Neural cell (in vitro differentiated cells): ENCODE measurements around the gene MALRD1. TPM values are rescaled to one million over a fixed set of nuclear protein-coding genes. Genes with fewer than 3 reads are reported as not detected.

Source experiments
- H2AFZ ChIP-seq: fragments of 200-600, 300-800 bp; sonication (generic), shearing (Covaris generic); 2 replicates; pipeline ENCODE4 v1.6.0; 2014; ENCODE audit warnings: low read depth, mild to moderate bottlenecking, antibody characterized with exemption, low read length, moderate library complexity
- H3F3A ChIP-seq: fragments of 200-600 bp; shearing (Covaris generic); 2 replicates; pipeline ENCODE4 v1.6.1; 2016; ENCODE audit warnings: mild to moderate bottlenecking, moderate library complexity, mixed read lengths, antibody characterized with exemption, low read length; ENCODE audit not compliant: insufficient read depth, poor library complexity, severe bottlenecking
- H3K27ac ChIP-seq: fragments of 200-600, 300-800 bp; sonication (generic), shearing (Covaris generic); 2 replicates; pipeline ENCODE4 v1.5.1; 2014; ENCODE audit warnings: mild to moderate bottlenecking, low read length, moderate library complexity
- H3K27me3 ChIP-seq: fragments of 300-800, 200-600 bp; sonication (generic), shearing (Covaris generic); 2 replicates; pipeline ENCODE4 v1.6.0; 2014; ENCODE audit warnings: mild to moderate bottlenecking, low read depth, low read length, moderate library complexity; ENCODE audit not compliant: insufficient read depth
- H3K36me3 ChIP-seq: fragments of 300-800, 200-600 bp; sonication (generic), shearing (Covaris generic); 2 replicates; pipeline ENCODE4 v1.5.1; 2014; ENCODE audit warnings: mild to moderate bottlenecking, antibody characterized with exemption, low read length, moderate library complexity; ENCODE audit not compliant: insufficient read depth
- H3K4me2 ChIP-seq: fragments of 300-800, 200-600 bp; sonication (generic), shearing (Covaris generic); 2 replicates; pipeline ENCODE4 v1.6.0; 2014; ENCODE audit warnings: mild to moderate bottlenecking, low read length
- H3K4me3 ChIP-seq: fragments of 300-800, 200-600 bp; sonication (generic), shearing (Covaris generic); 2 replicates; pipeline ENCODE4 v1.5.1; 2014; ENCODE audit warnings: mild to moderate bottlenecking, low read length, moderate library complexity
- H3K79me2 ChIP-seq: fragments of 200-600 bp; shearing (Covaris generic); replicated peaks from 2 replicates; pipeline ENCODE4 v1.6.0; 2014; ENCODE audit warnings: mild to moderate bottlenecking, low read length, moderate library complexity; ENCODE audit not compliant: insufficient read depth
- H3K9ac ChIP-seq: fragments of 300-800, 200-600 bp; sonication (generic), shearing (Covaris generic); 2 replicates; pipeline ENCODE4 v1.6.1; 2016; ENCODE audit warnings: mild to moderate bottlenecking, low read length, mixed read lengths
- H3K9me2 ChIP-seq: fragments of 200-600 bp; shearing (Covaris generic); 2 replicates; pipeline ENCODE4 v1.6.1; 2016; ENCODE audit warnings: mild to moderate bottlenecking, low read length, mixed read lengths; ENCODE audit not compliant: insufficient read depth
- H3K9me3 ChIP-seq: fragments of 200-600, 300-800 bp; sonication (generic), shearing (Covaris generic); 2 replicates; pipeline ENCODE4 v1.6.1; 2016; ENCODE audit warnings: mild to moderate bottlenecking, mixed run types, low read length, moderate library complexity, mixed read lengths
- H4K20me1 ChIP-seq: fragments of 200-600 bp; shearing (Covaris generic); 2 replicates; pipeline ENCODE4 v1.6.1; 2016; ENCODE audit warnings: mild to moderate bottlenecking, mixed run types; ENCODE audit not compliant: insufficient read depth
- EP300 ChIP-seq: fragments of 450-650 bp; conservative IDR thresholded peaks from 2 replicates; pipeline ENCODE4 v1.6.1; 2014; ENCODE audit warnings: antibody characterized with exemption, mild to moderate bottlenecking, moderate library complexity; ENCODE audit not compliant: poor library complexity, severe bottlenecking
- EZH2 ChIP-seq: fragments of 200-600, 300-800 bp; shearing (Covaris generic), sonication (generic); IDR thresholded peaks from 2 replicates; pipeline ENCODE4 v1.6.1; 2014; ENCODE audit warnings: antibody characterized with exemption, low read length, borderline replicate concordance, mild to moderate bottlenecking; ENCODE audit not compliant: insufficient read depth, poor library complexity, severe bottlenecking
- MXI1 ChIP-seq: fragments of 450-650 bp; conservative IDR thresholded peaks from 2 replicates; pipeline ENCODE4 v1.6.1; 2014; ENCODE audit warnings: antibody characterized with exemption, mild to moderate bottlenecking; ENCODE audit not compliant: poor library complexity, severe bottlenecking
- POLR2AphosphoS5 ChIP-seq: IDR thresholded peaks from 2 replicates; pipeline ENCODE4 v1.6.1; 2012
- RAD21 ChIP-seq: fragments of 450-650 bp; conservative IDR thresholded peaks from 2 replicates; pipeline ENCODE4 v1.6.1; 2014; ENCODE audit warnings: antibody characterized with exemption, mild to moderate bottlenecking, moderate library complexity
- SMC3 ChIP-seq: fragments of 450-650 bp; conservative IDR thresholded peaks from 2 replicates; pipeline ENCODE4 v1.6.1; 2014; ENCODE audit warnings: antibody characterized with exemption, mild to moderate bottlenecking, moderate library complexity; ENCODE audit not compliant: poor library complexity
- TAF1 ChIP-seq: IDR thresholded peaks from 2 replicates; pipeline ENCODE4 v1.6.1; 2012; ENCODE audit warnings: low read depth
- polyA plus RNA-seq: library from polyadenylated mRNA; depleted of rRNA; stranded (reverse); fragments of >200 nt; gene quantifications from 2 replicates; pipeline ENCODE4 v1.2.3, GENCODE V29; 2014
- TF ChIP-seq, protein P1 (sequence below): IDR thresholded peaks from 2 replicates; pipeline ENCODE4 v1.6.1; 2012; ENCODE audit warnings: borderline replicate concordance
- TF ChIP-seq, protein P2 (sequence below): fragments of 450-650 bp; IDR thresholded peaks from 2 replicates; pipeline ENCODE4 v1.5.1; 2014; ENCODE audit warnings: antibody characterized with exemption, mild to moderate bottlenecking, moderate library complexity; ENCODE audit not compliant: poor library complexity, severe bottlenecking

Gene MALRD1
- polyA plus RNA-seq, 1 donor from 2014 or later: 0.21 TPM

DNA sequence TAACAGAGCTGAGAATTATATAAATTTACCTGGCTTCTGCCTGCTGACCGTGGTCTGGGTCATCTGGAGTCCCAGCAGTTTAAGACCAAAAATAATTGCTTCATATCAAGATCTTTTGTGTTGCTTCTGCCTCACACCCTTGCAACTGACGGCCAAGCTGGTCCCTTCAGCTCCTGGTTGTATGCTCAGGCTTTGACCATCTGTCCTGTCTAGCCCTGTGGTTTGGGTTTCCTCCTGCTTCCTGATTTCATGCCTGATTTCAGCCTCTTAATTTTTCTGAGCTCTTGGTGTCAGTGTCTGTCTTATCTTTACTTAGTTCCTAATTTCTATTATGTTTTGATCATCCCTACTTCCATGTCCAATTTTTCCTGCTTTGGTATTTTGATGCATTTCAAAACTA lies 679.8 kb downstream of the MALRD1 start:
- no peaks in the 10 kb centered on the region for H4K20me1 ChIP-seq
- H3K27ac ChIP-seq: no peak overlapping the region
- no peak overlapping the region for H3K4me2 ChIP-seq
- H3K9me3 ChIP-seq: no peaks in the 10 kb centered on the region
- H3K4me3 ChIP-seq: no peak overlapping the region
- H2AFZ ChIP-seq: no peak overlapping the region
- H3K9ac ChIP-seq: no peak overlapping the region
- no peaks in the 10 kb centered on the region for H3K9me2 ChIP-seq
- no peaks in the 10 kb centered on the region for H3K36me3 ChIP-seq
- H3F3A ChIP-seq: no peaks in the 10 kb centered on the region
- TF ChIP-seq TAF1 (no peak), SMC3 (no peak), RAD21 (no peak), EZH2 (no peak)
- TF ChIP-seq, protein P1, sequence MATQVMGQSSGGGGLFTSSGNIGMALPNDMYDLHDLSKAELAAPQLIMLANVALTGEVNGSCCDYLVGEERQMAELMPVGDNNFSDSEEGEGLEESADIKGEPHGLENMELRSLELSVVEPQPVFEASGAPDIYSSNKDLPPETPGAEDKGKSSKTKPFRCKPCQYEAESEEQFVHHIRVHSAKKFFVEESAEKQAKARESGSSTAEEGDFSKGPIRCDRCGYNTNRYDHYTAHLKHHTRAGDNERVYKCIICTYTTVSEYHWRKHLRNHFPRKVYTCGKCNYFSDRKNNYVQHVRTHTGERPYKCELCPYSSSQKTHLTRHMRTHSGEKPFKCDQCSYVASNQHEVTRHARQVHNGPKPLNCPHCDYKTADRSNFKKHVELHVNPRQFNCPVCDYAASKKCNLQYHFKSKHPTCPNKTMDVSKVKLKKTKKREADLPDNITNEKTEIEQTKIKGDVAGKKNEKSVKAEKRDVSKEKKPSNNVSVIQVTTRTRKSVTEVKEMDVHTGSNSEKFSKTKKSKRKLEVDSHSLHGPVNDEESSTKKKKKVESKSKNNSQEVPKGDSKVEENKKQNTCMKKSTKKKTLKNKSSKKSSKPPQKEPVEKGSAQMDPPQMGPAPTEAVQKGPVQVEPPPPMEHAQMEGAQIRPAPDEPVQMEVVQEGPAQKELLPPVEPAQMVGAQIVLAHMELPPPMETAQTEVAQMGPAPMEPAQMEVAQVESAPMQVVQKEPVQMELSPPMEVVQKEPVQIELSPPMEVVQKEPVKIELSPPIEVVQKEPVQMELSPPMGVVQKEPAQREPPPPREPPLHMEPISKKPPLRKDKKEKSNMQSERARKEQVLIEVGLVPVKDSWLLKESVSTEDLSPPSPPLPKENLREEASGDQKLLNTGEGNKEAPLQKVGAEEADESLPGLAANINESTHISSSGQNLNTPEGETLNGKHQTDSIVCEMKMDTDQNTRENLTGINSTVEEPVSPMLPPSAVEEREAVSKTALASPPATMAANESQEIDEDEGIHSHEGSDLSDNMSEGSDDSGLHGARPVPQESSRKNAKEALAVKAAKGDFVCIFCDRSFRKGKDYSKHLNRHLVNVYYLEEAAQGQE: no peak
- TF ChIP-seq, protein P2, sequence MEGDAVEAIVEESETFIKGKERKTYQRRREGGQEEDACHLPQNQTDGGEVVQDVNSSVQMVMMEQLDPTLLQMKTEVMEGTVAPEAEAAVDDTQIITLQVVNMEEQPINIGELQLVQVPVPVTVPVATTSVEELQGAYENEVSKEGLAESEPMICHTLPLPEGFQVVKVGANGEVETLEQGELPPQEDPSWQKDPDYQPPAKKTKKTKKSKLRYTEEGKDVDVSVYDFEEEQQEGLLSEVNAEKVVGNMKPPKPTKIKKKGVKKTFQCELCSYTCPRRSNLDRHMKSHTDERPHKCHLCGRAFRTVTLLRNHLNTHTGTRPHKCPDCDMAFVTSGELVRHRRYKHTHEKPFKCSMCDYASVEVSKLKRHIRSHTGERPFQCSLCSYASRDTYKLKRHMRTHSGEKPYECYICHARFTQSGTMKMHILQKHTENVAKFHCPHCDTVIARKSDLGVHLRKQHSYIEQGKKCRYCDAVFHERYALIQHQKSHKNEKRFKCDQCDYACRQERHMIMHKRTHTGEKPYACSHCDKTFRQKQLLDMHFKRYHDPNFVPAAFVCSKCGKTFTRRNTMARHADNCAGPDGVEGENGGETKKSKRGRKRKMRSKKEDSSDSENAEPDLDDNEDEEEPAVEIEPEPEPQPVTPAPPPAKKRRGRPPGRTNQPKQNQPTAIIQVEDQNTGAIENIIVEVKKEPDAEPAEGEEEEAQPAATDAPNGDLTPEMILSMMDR: no peak
- no peaks in the 10 kb centered on the region for H3K27me3 ChIP-seq
- H3K79me2 ChIP-seq: no peaks in the 10 kb centered on the region

- no peak overlapping the region for H3K4me3 ChIP-seq
- no peaks in the 10 kb centered on the region for H3K36me3 ChIP-seq
- H3K79me2 ChIP-seq: no peaks in the 10 kb centered on the region
- no peak for TF ChIP-seq EP300
- no peak for TF ChIP-seq POLR2AphosphoS5
- TF ChIP-seq MXI1: no peak
- TF ChIP-seq TAF1: no peak
- TF ChIP-seq SMC3: no peak
- TF ChIP-seq, protein P2: no peak
- TF ChIP-seq RAD21: no peak
- no peak for TF ChIP-seq EZH2
- TF ChIP-seq, protein P1: no peak
- H3K9ac ChIP-seq: no peak overlapping the region
- H3F3A ChIP-seq: no peaks in the 10 kb centered on the region
- H2AFZ ChIP-seq: no peak overlapping the region
- H3K9me2 ChIP-seq: no peaks in the 10 kb centered on the region
- H3K4me2 ChIP-seq: no peak overlapping the region
- H3K27me3 ChIP-seq: no peaks in the 10 kb centered on the region
- H3K27ac ChIP-seq: no peak overlapping the region
- no peaks in the 10 kb centered on the region for H3K9me3 ChIP-seq
- H4K20me1 ChIP-seq: no peaks in the 10 kb centered on the region
Observed at GRCh38 chr10:19728964-19729363, 680.4 kb downstream of the MALRD1 start.
